ENCODE results near the gene C1QTNF8.
A peak's percentile ranks its signal among the peaks of the same experiment; 100 is the strongest.
"Not testable (repeated sequence)": the region's sequence is repeated elsewhere in the genome, so short reads cannot be mapped to it uniquely, and the experiment has no call there.

The C1QTNF8 gene

GRCh38 chr16:1107731-1108130 lies 11.7 kb upstream of the C1QTNF8 start:
- no peak for DNase-seq

DNA sequence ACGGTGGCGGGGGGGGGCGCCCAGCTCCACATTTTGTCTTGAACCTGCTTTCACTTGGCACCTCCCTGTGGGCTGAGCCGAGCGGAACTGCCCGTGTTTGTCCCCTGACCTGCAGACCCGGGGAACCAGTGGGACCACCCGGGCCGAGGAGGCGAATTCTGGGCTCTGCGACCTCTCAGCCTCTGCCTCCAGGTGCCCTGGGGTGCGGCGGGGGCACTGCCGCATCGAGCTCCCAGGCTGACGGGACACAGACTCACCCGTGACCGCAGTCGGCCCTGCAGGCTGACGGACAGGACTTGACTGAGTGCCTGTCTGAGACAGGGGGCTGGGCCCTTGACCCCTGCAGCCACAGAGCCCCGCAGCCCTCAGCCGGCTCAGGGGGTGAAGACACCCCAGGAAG lies 11.1 kb upstream of the C1QTNF8 start:
- no peak for DNase-seq

- no peak for DNase-seq
Observed at GRCh38 chr16:1106659-1107058, 10.6 kb upstream of the C1QTNF8 start.

DNA sequence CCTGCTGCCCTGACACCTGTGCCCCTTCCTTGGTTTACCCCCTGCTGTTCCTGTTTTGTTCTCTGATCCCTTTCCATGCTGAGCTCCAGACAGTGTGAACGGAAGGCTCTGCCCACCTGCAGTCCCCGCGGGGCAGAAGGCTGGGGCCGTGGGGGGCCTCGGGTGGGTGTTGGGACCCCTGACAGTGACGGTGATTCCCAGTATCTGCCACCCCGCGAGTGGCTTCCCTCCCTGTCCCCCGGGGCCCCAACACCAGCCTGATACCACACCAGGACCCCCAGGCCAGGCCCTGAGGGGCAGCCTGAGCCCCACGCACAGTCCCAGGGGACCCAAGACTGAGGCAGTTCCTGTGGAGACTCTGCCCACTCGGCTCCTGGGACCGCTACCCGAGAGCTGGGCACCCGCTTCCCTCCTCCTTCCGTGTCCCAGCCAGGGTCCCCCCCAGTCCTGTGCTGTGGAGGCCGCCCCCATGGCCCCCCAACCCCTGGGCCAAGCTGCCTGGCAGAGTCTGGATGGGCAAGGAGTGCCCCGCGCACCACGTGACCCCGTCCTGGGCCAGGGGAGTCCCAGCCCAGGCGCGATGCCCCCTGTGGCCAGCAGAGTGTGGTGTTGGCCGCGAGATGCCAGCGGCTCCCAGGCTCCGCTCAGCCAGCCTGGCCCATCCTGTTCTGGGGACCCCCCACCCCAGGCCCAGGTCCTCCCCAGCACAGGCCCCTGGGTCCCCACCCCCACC lies 10.0 kb upstream of the C1QTNF8 start:
- peak; percentile 77 for DNase-seq

DNA sequence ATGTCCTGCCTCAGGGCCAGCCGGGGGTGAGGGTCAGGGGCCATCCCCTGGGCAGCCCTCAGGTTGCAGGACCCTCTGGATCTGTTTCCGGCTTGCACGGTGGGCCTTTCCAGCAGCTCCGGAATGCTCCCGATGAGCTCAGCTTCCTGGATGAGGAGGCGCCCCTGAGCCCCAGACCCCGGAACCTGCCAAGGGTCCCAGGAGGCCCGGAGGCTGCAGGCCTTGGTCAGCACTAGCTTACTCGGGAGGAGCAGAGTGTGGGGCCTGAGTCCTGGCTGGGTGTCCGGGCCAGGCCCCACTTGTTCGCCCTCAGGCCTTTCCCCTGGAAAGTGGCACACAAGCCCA lies 7.6 kb upstream of the C1QTNF8 start:
- no peak for DNase-seq

- DNase-seq, result peak; percentile 62
Observed at GRCh38 chr16:1102921-1103635, 7.0 kb upstream of the C1QTNF8 start.

GRCh38 chr16:1102333-1102700 lies 6.3 kb upstream of the C1QTNF8 start:
- DNase-seq, result no peak

GRCh38 chr16:1101573-1102332 lies 5.7 kb upstream of the C1QTNF8 start:
- DNase-seq, result no peak

- no peak for DNase-seq
Observed at GRCh38 chr16:1101133-1101532, 5.1 kb upstream of the C1QTNF8 start.

DNA sequence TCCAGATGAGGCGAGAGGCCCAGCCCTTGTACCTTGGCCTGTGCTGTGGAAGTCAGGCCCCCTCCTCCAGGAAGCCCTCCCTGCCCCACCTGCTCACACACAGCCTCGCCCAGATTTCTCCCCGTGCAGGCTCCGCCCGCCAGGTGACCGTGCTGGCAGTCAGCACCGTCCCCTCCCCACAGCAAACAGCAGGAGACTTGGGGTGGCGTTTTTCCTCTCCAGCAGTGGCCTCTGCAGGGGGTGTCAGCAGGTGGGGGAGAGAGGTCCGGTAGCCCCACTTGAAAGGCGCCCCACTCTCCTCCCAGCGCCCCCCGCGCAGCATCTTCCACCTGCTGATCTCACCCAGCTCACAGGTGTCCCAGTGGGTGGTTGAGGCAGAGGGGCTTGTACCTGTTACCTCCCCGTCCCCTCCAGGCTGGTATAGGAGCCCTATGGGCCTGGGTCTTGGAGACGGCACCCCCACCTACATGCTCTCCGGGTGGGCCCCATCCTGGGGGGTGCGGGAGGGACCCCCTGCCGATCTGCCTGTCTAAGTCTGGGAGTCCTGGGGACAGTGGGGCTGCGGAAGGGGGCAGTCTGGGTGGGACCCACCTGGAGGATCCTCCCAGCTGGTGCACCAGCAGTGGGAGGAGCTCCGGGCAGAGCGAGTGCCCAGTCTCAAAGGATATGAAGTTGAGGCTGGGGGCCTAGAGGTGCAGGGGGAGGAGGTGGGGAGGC lies 4.2 kb upstream of the C1QTNF8 start:
- DNase-seq, result no peak

GRCh38 chr16:1099189-1100083 lies 3.4 kb upstream of the C1QTNF8 start:
- no peak for DNase-seq

DNA sequence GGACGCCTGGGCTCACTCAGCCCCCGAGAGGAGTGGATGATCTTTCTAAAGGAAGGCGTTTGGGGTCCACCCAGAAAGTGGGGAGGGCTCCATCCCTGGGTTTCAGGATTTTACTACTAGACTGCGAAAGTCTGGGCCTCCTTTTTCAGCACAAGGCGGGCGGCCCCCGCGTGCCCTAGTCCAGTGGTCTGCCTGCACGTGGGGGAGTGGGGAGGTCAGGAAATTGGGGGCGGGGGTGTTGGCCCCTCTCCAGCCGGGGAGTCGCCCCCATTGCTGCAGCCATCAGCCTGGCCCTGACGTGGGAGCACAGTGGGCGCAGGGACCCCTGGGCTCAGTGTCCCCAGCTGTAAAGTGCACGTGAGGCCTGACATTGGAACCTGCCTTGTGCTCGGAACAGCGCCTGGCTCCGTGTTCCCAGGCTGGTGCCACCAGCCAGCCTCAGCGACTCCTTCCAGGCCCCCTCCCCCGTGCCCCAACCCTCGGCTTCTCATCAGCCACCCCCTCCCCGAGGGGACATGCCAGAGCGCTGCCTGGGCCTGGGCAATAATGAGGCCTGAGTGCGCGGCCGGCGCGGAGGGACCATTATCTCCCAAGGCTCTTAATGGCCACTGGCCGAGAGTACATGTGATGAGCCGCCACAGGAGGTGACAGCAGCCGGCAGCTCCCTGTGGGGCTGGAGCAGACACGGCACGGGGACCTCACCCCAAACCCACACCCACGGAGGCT lies 2.4 kb upstream of the C1QTNF8 start:
- no peak for DNase-seq

GRCh38 chr16:1097800-1098199 lies 1.8 kb upstream of the C1QTNF8 start:
- no peak for DNase-seq

DNA sequence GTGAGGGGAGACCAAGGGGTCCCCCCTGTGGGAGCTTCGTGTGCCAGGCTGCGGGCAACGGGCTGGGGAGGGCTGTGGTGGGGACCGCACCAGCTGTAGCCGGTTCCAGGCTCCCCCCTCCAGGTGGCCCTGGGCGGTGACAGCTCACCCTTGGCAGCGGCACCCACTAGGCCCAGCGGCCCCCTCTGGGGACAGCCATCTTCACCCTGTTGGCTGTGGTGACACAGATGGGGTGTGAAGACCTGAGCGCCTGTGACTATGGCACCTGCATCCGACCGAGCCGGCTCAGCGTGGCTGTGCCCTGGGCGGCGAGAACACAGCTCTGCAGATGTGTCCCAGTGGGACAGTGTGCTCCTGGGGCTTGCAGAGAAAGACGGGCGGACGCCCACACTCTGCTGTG lies 1.1 kb upstream of the C1QTNF8 start:
- no peak for DNase-seq

GRCh38 chr16:1095450-1096168 lies 435 bp downstream of the C1QTNF8 start:
- no peak for DNase-seq

GRCh38 chr16:1094601-1095449 lies 1.2 kb downstream of the C1QTNF8 start:
- DNase-seq, result no peak

DNA sequence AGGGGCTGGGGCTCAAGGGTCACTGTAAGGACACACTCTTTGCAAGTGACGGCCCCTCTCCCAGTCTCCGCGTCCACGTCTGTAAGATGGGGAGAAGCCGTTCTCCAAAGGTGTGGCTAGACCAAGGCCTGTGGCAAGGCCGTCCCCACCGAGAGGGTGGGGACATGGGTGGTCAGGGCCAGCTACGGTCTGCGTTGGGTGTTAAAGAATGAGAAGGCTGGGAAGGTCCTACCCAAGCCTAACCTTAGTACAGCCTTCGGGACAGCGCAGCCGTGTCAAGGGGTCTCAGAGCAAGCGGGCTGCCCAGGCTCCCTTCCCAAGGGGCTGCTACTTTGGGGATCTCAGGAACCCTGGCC lies 1.9 kb downstream of the C1QTNF8 start:
- no peak for DNase-seq

DNA sequence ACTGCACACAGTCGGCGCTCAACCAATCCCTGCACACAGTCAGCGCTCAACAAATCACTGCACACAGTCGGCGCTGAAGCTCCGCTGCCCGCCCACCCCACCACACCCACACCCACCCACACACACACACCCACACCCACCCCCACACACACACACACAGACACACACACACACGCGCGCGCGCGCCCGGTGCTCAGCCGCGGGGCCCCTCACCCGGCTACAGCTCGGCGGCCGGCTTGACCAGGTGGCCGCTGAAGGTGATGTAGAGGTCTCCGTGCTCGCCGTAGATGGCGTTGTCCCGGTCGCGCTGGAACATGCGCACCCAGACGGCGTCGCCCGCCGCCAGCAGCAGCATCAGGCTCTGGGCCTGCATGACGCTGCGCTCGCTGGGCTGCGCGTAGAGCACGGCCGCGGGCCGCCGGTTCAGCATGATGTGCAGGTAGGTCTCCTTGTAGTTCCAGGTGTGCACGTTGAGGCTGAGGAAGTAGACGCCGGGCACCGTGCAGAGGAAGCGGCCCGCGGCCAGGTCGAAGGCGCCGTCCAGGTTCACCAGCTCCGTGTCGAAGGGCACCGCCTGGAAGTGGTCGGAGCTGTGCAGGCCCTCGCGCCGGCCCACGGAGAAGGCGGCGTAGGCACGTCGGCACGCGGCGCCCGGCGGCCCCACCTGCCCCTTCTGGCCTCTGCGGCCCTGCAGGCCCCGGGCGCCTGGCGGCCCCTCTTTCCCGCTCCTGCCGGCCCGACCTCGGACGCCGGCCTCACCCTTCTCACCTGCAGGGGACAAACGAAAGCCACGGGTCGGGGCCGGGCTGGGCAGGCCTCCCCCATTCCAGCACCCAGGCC lies 2.5 kb downstream of the C1QTNF8 start:
- peak; percentile 20 for DNase-seq

GRCh38 chr16:1092685-1093283 lies 3.3 kb downstream of the C1QTNF8 start:
- not testable (repeated sequence) for DNase-seq
